HG03457 (cell line): Measurements from ENCODE around the gene CHST8.

Source experiments
- ATAC-seq: cut with Tn5 transposase; IDR thresholded peaks from one replicate; pipeline ENCODE4 v1.9.1; 2021; ENCODE audit warnings: moderate number of reproducible peaks; ENCODE audit not compliant: unreplicated experiment

CHST8 gene

GRCh38 chr19:33780746-33781145 lies 159.0 kb downstream of the CHST8 start:
- no peak for ATAC-seq

- ATAC-seq = no peak
Observed at GRCh38 chr19:33781415-33781935, 159.7 kb downstream of the CHST8 start.

GRCh38 chr19:33781996-33782395 lies 160.2 kb downstream of the CHST8 start:
- no peak for ATAC-seq

GRCh38 chr19:33784432-33784831 lies 162.7 kb downstream of the CHST8 start:
- no peak for ATAC-seq

GRCh38 chr19:33785795-33786194 lies 164.0 kb downstream of the CHST8 start:
- no peak for ATAC-seq

GRCh38 chr19:33788676-33789075 lies 166.9 kb downstream of the CHST8 start:
- no peak for ATAC-seq

GRCh38 chr19:33789344-33789743 lies 167.6 kb downstream of the CHST8 start:
- no peak for ATAC-seq

GRCh38 chr19:33794683-33795369 lies 173.1 kb downstream of the CHST8 start:
- no peak for ATAC-seq

GRCh38 chr19:33795370-33796163 lies 173.8 kb downstream of the CHST8 start:
- no peak for ATAC-seq

GRCh38 chr19:33796164-33796875 lies 174.6 kb downstream of the CHST8 start, which contains the start of gene KCTD15:
Gene KCTD15, plus strand, starts transcription at chr19:33796870. Its CDS starts 3,585 bp downstream, at chr19:33800455.
- ATAC-seq = no peak

GRCh38 chr19:33797802-33798671 lies 176.3 kb downstream of the CHST8 start:
- no peak for ATAC-seq

- no peak for ATAC-seq
Observed at GRCh38 chr19:33798681-33799111, 176.9 kb downstream of the CHST8 start.

- ATAC-seq = no peak
Observed at GRCh38 chr19:33799476-33799875, 177.7 kb downstream of the CHST8 start.

GRCh38 chr19:33800012-33800680 lies 178.4 kb downstream of the CHST8 start:
- no peak for ATAC-seq

GRCh38 chr19:33801411-33801810 lies 179.7 kb downstream of the CHST8 start:
- ATAC-seq = no peak

- no peak for ATAC-seq
Observed at GRCh38 chr19:33802001-33802400, 180.2 kb downstream of the CHST8 start.

- no peak for ATAC-seq
Observed at GRCh38 chr19:33802801-33803200, 181.0 kb downstream of the CHST8 start.

- no peak for ATAC-seq
Observed at GRCh38 chr19:33803383-33803782, 181.6 kb downstream of the CHST8 start.

GRCh38 chr19:33804021-33804799 lies 182.5 kb downstream of the CHST8 start:
- ATAC-seq = no peak
